NCI-H2196 (cell line): ENCODE data around the gene CLDN20.

Source experiments
- DNase-seq: peaks from one replicate; lab custom pipeline; 2025; ENCODE audit not compliant: unreplicated experiment; lab: John Stamatoyannopoulos, UW

CLDN20 gene

GRCh38 chr6:155244434-155244833 is 19.4 kb upstream of the CLDN20 start:
- DNase-seq = no peak

DNA sequence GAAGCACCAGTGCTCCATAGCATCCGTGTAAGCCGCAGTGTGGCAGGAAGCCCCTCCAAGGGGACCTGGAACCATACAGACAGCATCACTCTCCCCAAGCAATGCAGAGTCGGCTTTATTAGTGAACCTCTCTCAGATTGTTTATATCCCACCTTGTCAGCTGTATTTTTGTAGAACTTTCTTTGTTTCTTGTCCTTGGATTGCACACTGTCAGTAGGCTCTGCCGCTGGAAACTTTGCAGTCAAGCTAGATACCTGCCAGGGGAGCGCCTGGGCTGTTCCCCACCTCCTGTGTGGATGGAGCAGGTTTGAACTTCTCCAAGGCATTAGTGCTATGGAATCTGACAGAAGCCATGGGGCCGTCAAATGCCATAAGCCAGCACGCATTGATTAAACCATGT is 18.6 kb upstream of the CLDN20 start:
- DNase-seq = no peak

- no peak for DNase-seq
These were observed 18.0 kb upstream of the CLDN20 start for GRCh38 chr6:155245831-155246230.

DNA sequence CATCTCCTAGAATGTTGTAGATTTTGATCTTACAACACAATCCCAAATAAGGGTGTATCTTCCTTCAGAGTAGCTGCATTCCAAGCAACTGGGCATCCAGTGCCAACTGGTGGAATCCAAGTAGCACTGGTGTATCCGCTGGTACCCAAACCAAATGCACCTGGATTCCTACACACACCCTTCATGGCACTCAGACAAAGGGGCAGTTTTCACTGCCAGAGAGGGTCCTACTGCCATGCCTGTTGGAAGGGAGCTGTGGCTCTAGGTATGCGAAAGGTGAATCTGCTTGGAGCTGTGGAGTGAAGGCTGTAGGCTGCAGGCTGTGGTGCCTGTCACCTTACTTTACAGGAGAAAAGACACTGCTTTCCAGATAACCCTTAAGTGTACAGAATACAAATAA is 17.0 kb upstream of the CLDN20 start:
- no peak for DNase-seq

GRCh38 chr6:155247618-155248007 is 16.2 kb upstream of the CLDN20 start:
- DNase-seq = no peak

DNA sequence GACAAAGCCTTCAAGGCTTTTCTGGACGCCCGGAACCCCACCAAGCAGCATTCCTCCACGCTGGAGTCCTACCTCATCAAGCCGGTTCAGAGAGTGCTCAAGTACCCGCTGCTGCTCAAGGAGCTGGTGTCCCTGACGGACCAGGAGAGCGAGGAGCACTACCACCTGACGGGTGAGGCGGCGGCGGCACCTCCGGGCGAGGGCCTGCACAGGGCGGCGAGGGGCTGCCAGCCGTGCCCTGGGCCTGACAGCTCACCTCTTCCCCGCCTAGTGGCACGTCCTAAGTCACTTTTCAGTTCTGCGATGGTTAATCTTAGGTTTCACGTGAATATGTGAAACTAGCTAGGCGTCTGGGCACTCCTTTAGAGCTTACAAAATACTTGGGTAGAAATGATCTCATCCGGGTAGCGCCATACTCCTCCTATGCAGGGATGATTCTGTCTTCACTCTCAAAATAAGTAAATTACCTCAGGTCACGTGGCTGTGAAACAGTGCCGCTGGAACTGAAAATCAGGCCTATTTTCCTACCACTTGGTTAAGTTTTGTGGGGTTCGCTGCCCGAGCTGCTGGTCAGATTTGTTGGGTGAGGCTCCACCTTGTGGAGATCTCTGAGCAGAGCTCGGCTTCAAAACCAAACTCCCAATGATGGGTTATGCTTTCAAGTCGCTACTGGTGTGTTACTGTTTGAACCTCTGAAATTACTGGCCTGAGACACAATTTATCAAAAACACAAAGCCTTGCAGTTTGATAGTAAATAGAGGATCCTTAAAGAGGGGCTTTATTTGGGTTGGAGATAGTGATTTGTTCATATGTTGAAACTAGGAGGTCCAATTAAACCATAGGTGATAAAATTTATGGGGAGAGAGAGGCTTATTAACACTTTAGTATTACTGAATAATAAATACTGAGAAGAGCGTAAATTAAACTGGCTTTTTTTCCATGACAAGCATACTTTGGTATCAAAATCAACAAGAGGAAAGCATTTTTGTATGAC is 15.5 kb upstream of the CLDN20 start:
- no peak for DNase-seq

DNA sequence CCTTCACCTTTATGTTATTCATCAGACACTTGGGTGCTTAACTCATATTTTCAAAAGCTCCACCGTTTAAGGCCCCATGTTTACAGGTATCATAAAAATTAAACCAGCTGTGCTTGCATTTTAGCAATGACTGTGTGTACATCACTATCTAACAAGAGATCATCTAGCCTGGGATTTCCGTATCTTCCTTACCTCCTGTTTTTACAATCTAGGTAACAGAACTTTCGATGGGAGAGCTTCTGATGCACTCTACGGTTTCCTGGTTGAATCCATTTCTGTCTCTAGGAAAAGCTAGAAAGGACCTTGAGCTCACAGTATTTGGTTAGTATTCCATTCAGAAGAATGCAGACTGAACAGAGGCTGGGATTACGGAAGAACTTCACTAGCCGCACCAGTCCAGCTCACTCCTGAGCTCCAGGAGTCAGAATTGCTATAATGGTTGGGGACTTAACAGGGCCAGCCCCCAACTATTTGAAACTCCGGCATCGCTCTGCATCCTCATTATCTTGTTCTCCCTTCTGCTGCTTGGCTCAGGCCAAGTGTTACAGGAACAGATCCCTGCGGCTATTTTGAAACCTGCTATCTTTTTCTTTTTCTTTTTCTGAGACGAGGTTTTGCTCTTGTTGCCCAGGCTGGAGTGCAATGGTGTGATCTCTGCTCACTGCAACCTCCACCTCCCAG is 13.0 kb upstream of the CLDN20 start:
- no peak for DNase-seq

DNA sequence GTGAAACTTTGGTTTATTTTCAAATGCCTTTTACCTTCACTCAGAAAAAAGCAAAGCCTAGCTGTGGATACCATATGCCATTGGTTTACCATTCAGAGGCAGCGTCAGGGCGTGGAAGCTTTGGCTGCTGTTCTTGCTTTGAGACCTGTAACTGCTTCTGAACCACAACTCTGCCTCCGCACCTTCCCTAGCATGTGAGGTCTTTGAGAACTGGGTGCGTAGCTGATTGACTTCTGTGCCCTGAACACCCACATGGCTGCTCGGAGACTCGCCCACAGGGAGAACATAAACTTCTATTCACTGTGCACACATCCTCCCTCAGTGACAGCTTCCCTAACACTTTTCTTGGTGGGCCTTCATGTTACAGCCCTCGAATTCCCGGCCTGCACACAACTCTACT is 11.2 kb upstream of the CLDN20 start:
- no peak for DNase-seq

DNA sequence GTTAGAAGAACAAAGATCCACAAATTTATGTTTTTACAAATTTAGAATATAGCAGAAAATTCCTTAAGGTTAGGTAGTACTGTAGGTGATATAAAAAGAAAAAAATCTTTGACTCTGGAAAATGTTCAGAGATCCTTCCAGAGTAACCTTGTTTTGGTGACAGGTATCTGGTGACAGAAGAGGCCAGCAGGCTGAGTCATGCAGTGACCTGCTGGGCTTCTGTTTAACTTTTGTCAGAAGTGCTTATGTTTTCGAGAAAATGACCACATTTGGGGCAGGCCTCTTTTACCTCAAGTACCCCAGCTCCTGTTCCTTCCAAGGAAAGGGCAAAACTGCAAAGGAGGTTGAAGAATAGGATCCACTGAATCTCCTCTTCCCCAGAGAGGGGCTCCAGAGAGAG is 10.5 kb upstream of the CLDN20 start:
- DNase-seq = no peak

- DNase-seq = no peak
These were observed 9.7 kb upstream of the CLDN20 start for GRCh38 chr6:155254139-155254538.

- no peak for DNase-seq
These were observed 7.6 kb upstream of the CLDN20 start for GRCh38 chr6:155256122-155256795.

GRCh38 chr6:155257796-155258195 is 6.0 kb upstream of the CLDN20 start:
- no peak for DNase-seq

- no peak for DNase-seq
These were observed 4.6 kb upstream of the CLDN20 start for GRCh38 chr6:155259204-155259603.

DNA sequence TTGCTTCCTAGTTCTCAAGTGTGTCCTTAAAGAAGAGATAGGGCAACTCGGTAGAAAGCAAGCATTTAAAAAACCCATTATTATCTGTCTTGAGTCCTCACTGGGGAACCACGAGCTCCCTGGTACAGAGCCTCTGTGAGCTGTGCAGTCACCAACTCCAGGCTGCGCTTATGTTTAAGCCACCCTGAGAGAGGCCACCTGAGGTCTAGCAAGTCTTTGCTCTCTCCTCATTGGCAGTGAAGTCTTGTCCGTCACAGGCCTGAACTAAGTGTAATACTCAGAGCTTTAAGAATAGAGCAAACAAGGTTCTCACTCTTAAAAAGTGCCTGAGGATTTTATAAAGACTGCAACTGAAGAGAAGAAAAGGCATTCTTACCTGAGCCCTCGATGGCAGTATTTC is 3.9 kb upstream of the CLDN20 start:
- no peak for DNase-seq

DNA sequence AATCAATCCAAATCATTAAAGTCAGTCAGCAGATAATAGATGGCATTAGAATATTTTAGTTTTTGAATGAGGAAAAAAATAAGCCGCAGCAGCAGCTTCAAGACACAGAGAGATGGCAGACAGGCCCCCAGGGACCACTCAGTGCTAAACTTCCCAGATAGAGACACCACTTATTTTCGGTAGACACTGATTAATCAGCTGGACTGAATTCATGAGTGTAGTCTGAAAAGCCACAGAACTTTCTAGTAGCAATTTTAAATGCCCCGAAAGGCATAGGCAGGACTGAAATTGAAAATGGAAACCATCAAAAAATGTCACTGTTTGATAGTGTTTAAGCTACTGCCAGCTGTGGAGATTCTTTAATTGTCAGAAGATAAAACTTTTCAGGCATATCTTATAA is 3.1 kb upstream of the CLDN20 start:
- DNase-seq = no peak

- no peak for DNase-seq
These were observed 2.5 kb upstream of the CLDN20 start for GRCh38 chr6:155261111-155261900.

- DNase-seq = no peak
These were observed 1.2 kb upstream of the CLDN20 start for GRCh38 chr6:155262655-155263054.

GRCh38 chr6:155264693-155265320 is 994 bp downstream of the CLDN20 start:
- DNase-seq = no peak

DNA sequence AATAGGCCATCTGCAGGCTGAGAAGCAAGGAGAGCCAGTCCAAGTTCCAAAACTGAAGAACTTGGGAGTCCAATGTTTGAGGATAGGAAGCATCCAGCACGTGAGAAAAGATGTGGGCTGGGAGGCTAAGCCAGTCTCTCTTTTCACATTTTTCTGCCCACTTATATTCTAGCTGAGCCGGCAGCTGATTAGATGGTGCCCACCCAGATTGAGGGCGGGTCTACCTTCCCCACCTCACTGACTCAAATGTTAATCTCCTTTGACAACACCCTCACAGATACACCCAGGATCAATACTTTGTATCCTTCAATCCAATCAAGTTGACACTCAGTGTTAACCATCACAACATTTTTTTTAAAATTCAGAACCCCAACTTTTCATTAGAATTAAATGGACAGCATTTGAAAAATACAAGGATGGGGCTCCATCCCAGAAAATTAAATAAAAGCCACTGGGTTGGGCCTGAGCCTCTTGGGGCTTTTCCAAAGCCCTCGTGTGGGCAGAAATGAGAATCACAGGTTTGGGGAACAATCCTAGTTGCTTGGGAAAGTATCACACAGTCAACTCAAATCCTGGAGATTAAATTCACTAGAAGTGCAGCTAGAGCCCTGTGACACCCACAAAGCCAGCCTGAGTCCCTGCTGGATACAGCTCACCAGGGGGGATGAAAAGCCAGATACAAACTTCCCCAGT is 2.2 kb downstream of the CLDN20 start:
- DNase-seq = no peak

DNA sequence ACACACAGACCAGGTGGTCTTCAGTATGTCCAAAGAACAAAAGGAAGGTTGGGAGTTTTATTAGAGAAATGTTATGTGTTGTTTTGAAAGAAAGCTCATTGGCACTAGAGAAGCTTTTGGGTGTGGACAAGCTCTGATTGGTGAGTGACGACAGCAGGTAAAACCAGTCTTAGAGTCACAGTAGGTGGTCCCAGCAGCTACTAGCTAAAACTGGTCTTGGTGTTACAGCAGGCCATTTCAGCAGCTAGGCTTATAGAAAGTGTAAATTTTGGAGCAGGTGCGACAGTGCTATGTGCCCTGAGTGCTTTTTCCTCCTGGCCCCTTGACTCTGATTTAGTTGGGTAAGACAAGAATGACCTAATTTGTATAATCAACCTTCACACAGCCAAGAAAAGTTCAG is 3.6 kb downstream of the CLDN20 start:
- DNase-seq = no peak
